HCT116 (cell line): ENCODE results near the gene RNASEH2C. TPM values are rescaled to one million over a fixed set of nuclear protein-coding genes. Genes with fewer than 3 reads are reported as not detected.
A peak's percentile ranks its signal among the peaks of the same experiment; 100 is the strongest.

Experiments
- ATAC-seq: fragments of 200-7000 bp; cut with Tn5 transposase; 2 replicates; pipeline ENCODE4 v1.9.1; 2020; ENCODE audit warnings: mild to moderate bottlenecking, moderate library complexity
- BruUV-seq: library from RNA; stranded (reverse); fragments of 400-500 nt; replicated peaks from 2 replicates; lab custom pipeline; 2021; lab: Mats Ljungman, UMichigan
- CTCF ChIA-PET: fragments of 300-600 bp; sonication (Branson Sonifier 250); formaldehyde crosslinking; loops from one replicate; lab custom pipeline; 2021; ENCODE audit warnings: antibody characterized with exemption; lab: Charles Lee
- POLR2A ChIA-PET: fragments of 300-600, 350-600 bp; sonication (Branson Sonifier 250); formaldehyde crosslinking; loops from one replicate; lab custom pipeline; 2021; ENCODE audit warnings: antibody characterized with exemption; lab: Charles Lee
- RAD21 ChIA-PET, 2 experiments: fragments of 300-600 bp; sonication (Branson Sonifier 250); formaldehyde crosslinking; loops; one replicate each; lab custom pipeline; 2023; ENCODE audit warnings: low total read pairs in 2 of 2; ENCODE audit not compliant: uncharacterized antibody in 2 of 2, unreplicated experiment in 2 of 2, low non-redundant PET in 1 of 2; lab: Charles Lee
- DNase-seq: peaks from one replicate; pipeline ENCODE4 v3.0.0-alpha.2; 2010; ENCODE audit warnings: low read depth, low spot score
- H2AFZ ChIP-seq: fragments of 200-600 bp; shearing (Covaris generic), sonication (generic); 2 replicates; pipeline ENCODE4 v1.6.1; 2017; ENCODE audit warnings: low read depth, mixed run types, mixed read lengths, antibody characterized with exemption, low read length; ENCODE audit not compliant: poor library complexity, severe bottlenecking
- H3K27ac ChIP-seq: 2 replicates; pipeline ENCODE4 v1.5.1; 2012; ENCODE audit warnings: low read depth, low read length
- H3K27me3 ChIP-seq: fragments of 200-600 bp; sonication (generic); 2 replicates; pipeline ENCODE4 v1.6.1; 2016; ENCODE audit warnings: mixed run types, low read length, mixed read lengths; ENCODE audit not compliant: insufficient read depth
- H3K36me3 ChIP-seq, 2 experiments: fragments of 200-500 bp in 1 of 2; fragments of 200-600 bp in 1 of 2; sonication (Bioruptor generic) in 1 of 2; sonication (generic) in 1 of 2; 2 replicates each; pipeline versions ENCODE4 v1.5.1 to v1.6.1; 2014 to 2016; ENCODE audit warnings: low read length in 2 of 2, inconsistent platforms in 1 of 2, mixed read lengths in 1 of 2, mixed run types in 1 of 2; ENCODE audit not compliant: insufficient read depth in 2 of 2, control insufficient read depth in 1 of 2
- H3K4me1 ChIP-seq, 2 experiments: fragments of 200-600 bp in 1 of 2; sonication (generic) in 1 of 2; 2 replicates each; pipeline versions ENCODE4 v1.5.1 to v1.6.1; 2012 to 2017; ENCODE audit warnings: low read length in 2 of 2, inconsistent platforms in 1 of 2, mild to moderate bottlenecking in 1 of 2, mixed read lengths in 1 of 2, mixed run types in 1 of 2, moderate library complexity in 1 of 2; ENCODE audit not compliant: insufficient read depth in 2 of 2, control insufficient read depth in 1 of 2
- H3K4me2 ChIP-seq: fragments of 200-600 bp; sonication (generic); 2 replicates; pipeline ENCODE4 v1.6.1; 2017; ENCODE audit warnings: mixed run types, low read length, mixed read lengths
- H3K4me3 ChIP-seq, 2 experiments: fragments of 200-600 bp in 1 of 2; sonication (generic) in 1 of 2; replicated peaks in 1 of 2; 2 replicates each; pipeline ENCODE4 v1.5.1; 2011 to 2016; ENCODE audit warnings: low read length in 2 of 2, control low read depth in 1 of 2, low read depth in 1 of 2, mild to moderate bottlenecking in 1 of 2, mixed read lengths in 1 of 2, mixed run types in 1 of 2
- H3K79me2 ChIP-seq: fragments of 200-600 bp; sonication (generic); 2 replicates; pipeline ENCODE4 v1.6.1; 2017; ENCODE audit warnings: mild to moderate bottlenecking, mixed run types, low read length, moderate library complexity, mixed read lengths; ENCODE audit not compliant: insufficient read depth
- H3K9ac ChIP-seq: fragments of 200-600 bp; sonication (generic); 2 replicates; pipeline ENCODE4 v1.6.1; 2016; ENCODE audit warnings: low read length, mixed read lengths
- H3K9me2 ChIP-seq: fragments of 200-600 bp; sonication (generic), shearing (Covaris generic); 2 replicates; pipeline ENCODE4 v1.6.1; 2017; ENCODE audit warnings: mixed run types, mild to moderate bottlenecking, moderate library complexity; ENCODE audit not compliant: insufficient read depth
- H3K9me3 ChIP-seq, 2 experiments: fragments of 200-500 bp in 1 of 2; fragments of 200-600 bp in 1 of 2; sonication (Bioruptor generic) in 1 of 2; sonication (generic) in 1 of 2; 2 replicates each; pipeline ENCODE4 v1.6.1; 2014 to 2017; ENCODE audit warnings: low read length in 2 of 2, mixed read lengths in 2 of 2, inconsistent platforms in 1 of 2, low read depth in 1 of 2, mild to moderate bottlenecking in 1 of 2, mixed run types in 1 of 2, moderate library complexity in 1 of 2; ENCODE audit not compliant: control insufficient read depth in 1 of 2, insufficient read depth in 1 of 2
- H4K20me1 ChIP-seq: fragments of 200-600 bp; sonication (generic), shearing (Covaris generic); 2 replicates; pipeline ENCODE4 v1.6.1; 2017; ENCODE audit warnings: mixed run types, mild to moderate bottlenecking, moderate library complexity; ENCODE audit not compliant: insufficient read depth
- ATF3 ChIP-seq: IDR thresholded peaks from 2 replicates; pipeline ENCODE4 v1.6.1; 2012
- CTCF ChIP-seq, 3 experiments: fragments of 200-600 bp in 1 of 3; sonication (generic) in 1 of 3; IDR thresholded peaks in 2 of 3; conservative IDR thresholded peaks in 1 of 3; 2 replicates each; pipeline ENCODE4 v1.5.1; 2012 to 2017; ENCODE audit warnings: low read depth in 2 of 3, low read length in 2 of 3, antibody characterized with exemption in 1 of 3, borderline replicate concordance in 1 of 3, control low read depth in 1 of 3, mild to moderate bottlenecking in 1 of 3, mixed read lengths in 1 of 3, mixed run types in 1 of 3, moderate library complexity in 1 of 3; ENCODE audit not compliant: insufficient read depth in 1 of 3
- ELF1 ChIP-seq: IDR thresholded peaks from 2 replicates; pipeline ENCODE4 v1.6.1; 2012; ENCODE audit warnings: low read depth, borderline replicate concordance
- JUND ChIP-seq: IDR thresholded peaks from 2 replicates; pipeline ENCODE4 v1.6.1; 2012
- POLR2A ChIP-seq: IDR thresholded peaks from 2 replicates; pipeline ENCODE4 v1.7.0; 2011; ENCODE audit warnings: borderline replicate concordance; ENCODE audit not compliant: insufficient read depth, insufficient read length; ENCODE audit errors: extremely low read depth
- POLR2AphosphoS5 ChIP-seq: IDR thresholded peaks from 2 replicates; pipeline ENCODE4 v1.6.1; 2011; ENCODE audit warnings: mild to moderate bottlenecking, low read depth, low read length, moderate library complexity
- RAD21 ChIP-seq: IDR thresholded peaks from 2 replicates; pipeline ENCODE4 v1.6.1; 2012; ENCODE audit warnings: low read depth, mild to moderate bottlenecking
- SRF ChIP-seq: IDR thresholded peaks from 2 replicates; pipeline ENCODE4 v1.6.1; 2012; ENCODE audit warnings: low read depth
- YY1 ChIP-seq: IDR thresholded peaks from 2 replicates; pipeline ENCODE4 v1.6.1; 2011; ENCODE audit warnings: low read length, low read depth, moderate library complexity, mild to moderate bottlenecking; ENCODE audit not compliant: insufficient replicate concordance; ENCODE audit errors: extremely low read depth
- ZBTB33 ChIP-seq: IDR thresholded peaks from 2 replicates; pipeline ENCODE4 v1.6.1; 2011; ENCODE audit warnings: mild to moderate bottlenecking, low read length, moderate library complexity; ENCODE audit not compliant: insufficient replicate concordance; ENCODE audit errors: extremely low read depth
- ZFX ChIP-seq: fragments of 450-650 bp; IDR thresholded peaks from 2 replicates; pipeline ENCODE4 v1.6.1; 2017
- ZNF274 ChIP-seq: fragments of 200-500 bp; sonication (Bioruptor generic); IDR thresholded peaks from 2 replicates; pipeline ENCODE4 v1.6.1; 2014; ENCODE audit warnings: mild to moderate bottlenecking, low read depth, low read length, inconsistent platforms
- intact Hi-C: fragments of 100-400 bp; cut with micrococcal nuclease; formaldehyde crosslinking; loops from 2 replicates; pipeline ENCODE4 v1.10.0; 2022
- total RNA-seq: library from RNA; stranded (reverse); gene quantifications from one replicate; pipeline ENCODE4 v1.2.1, GENCODE V29; 2021; ENCODE audit not compliant: unreplicated experiment

Gene RNASEH2C
- total RNA-seq, 1 experiment from 2014 or later = 28.5 TPM

GRCh38 chr11:65713212-65713969 is 7.2 kb downstream of the RNASEH2C start:
- Histone ChIP-seq H3K79me2 (peaks cover 42% of the 10 kb centered on the region), H4K20me1 (no peaks in the 10 kb centered on the region), H3K27ac (no peak overlapping the region), H2AFZ (no peak overlapping the region), H3K9ac (peak overlapping the region; percentile 78), H3K4me2 (peak overlapping the region; percentile 83), H3K9me3 (no peaks in the 10 kb centered on the region), H3K36me3 (peaks cover 16 to 42% of the 10 kb centered on the region in 2 experiments), H3K4me3 (peak overlapping the region; percentile 64 to 72), H3K9me2 (no peaks in the 10 kb centered on the region), H3K27me3 (no peaks in the 10 kb centered on the region), H3K4me1 (peaks cover 10 to 33% of the 10 kb centered on the region in 2 experiments; a peak in 3 of 4 replicates)
- no TSS peak for BruUV-seq
- RAD21 ChIA-PET = interaction anchor here (0.8 to 1.3 kb wide), 3 partner anchors 7 to 175 kb away, joined by 3 to 6 read pairs (median 4); partner anchors contain the start of genes FIBP (in 2 of the 2) and RNASEH2C (in 1 of the 2)
- no peak for DNase-seq
- CTCF ChIA-PET = interaction anchor here (2.6 to 3.3 kb wide), 3 partner anchors 67 to 172 kb away, joined by 23 to 33 read pairs (median 28); partner anchors contain the start of gene AP5B1
- POLR2A ChIA-PET = interaction anchor here (1.1 to 1.2 kb wide), 2 partner anchors 171 to 328 kb away, joined by 3 to 4 read pairs; no protein-coding TSS in a partner anchor
- intact Hi-C loops = loop anchor here (2.0 to 5.0 kb wide), 3 partner anchors 69 to 175 kb away; partner anchors contain the start of genes AP5B1, EFEMP2 and FIBP
- no peak for ATAC-seq
- TF ChIP-seq ELF1 (no peak), POLR2AphosphoS5 (no peak), POLR2A (no peak), JUND (no peak), SRF (no peak), CTCF (IDR thresholded peaks at IDR 0.05 in 2 of 3, conservative IDR thresholded peaks at IDR 0.05 in 1 of 3; ENCODE audit: borderline replicate concordance in 1 of 3, insufficient read depth in 1 of 3, low read depth in 2 of 3, low read length in 2 of 3) (no peak), ATF3 (no peak), ZNF274 (no peak), ZFX (no peak), RAD21 (no peak), ZBTB33 (no peak), YY1 (no peak)
